Measurements from ENCODE around the gene ZNF385B. TPM values are rescaled to one million over a fixed set of nuclear protein-coding genes. Genes with fewer than 3 reads are reported as not detected.

The ZNF385B gene
- total RNA-seq, 4 donors from 2014 or later, result 1.6 to 7.4 (median 3.9) TPM; not detected in 1

DNA sequence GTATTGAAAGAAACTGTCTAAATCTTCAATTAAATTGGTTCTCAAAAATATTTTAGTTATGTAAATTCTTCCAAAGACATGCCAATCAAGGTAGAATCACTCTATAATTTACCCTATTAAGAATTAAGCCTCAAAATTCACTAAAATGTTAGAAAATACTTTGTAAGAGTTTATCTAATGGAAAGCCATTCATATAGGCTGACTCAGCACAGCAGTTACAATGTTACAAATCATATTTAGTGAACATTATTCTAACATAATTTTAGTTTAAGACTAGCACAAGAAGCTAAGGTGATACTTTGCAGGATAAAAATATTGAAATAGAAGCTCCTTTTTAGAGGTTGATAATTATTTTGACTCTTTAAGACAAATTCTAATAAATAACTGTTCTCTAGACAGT, 137.0 kb downstream of the ZNF385B start:
- no peak overlapping the region for H3K4me3 ChIP-seq
- no peaks in the 10 kb centered on the region for H3K27me3 ChIP-seq
- no peaks in the 10 kb centered on the region for H3K9me3 ChIP-seq
- TF ChIP-seq POLR2A (IDR thresholded peaks at IDR 0.05), result no peak
- TF ChIP-seq, protein P1, sequence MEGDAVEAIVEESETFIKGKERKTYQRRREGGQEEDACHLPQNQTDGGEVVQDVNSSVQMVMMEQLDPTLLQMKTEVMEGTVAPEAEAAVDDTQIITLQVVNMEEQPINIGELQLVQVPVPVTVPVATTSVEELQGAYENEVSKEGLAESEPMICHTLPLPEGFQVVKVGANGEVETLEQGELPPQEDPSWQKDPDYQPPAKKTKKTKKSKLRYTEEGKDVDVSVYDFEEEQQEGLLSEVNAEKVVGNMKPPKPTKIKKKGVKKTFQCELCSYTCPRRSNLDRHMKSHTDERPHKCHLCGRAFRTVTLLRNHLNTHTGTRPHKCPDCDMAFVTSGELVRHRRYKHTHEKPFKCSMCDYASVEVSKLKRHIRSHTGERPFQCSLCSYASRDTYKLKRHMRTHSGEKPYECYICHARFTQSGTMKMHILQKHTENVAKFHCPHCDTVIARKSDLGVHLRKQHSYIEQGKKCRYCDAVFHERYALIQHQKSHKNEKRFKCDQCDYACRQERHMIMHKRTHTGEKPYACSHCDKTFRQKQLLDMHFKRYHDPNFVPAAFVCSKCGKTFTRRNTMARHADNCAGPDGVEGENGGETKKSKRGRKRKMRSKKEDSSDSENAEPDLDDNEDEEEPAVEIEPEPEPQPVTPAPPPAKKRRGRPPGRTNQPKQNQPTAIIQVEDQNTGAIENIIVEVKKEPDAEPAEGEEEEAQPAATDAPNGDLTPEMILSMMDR (IDR thresholded peaks at IDR 0.05), result no peak
- no peaks in the 10 kb centered on the region for H3K36me3 ChIP-seq
- no peak overlapping the region for H3K27ac ChIP-seq
- no peaks in the 10 kb centered on the region for H3K4me1 ChIP-seq
- DNase-seq, result no peak

DNA sequence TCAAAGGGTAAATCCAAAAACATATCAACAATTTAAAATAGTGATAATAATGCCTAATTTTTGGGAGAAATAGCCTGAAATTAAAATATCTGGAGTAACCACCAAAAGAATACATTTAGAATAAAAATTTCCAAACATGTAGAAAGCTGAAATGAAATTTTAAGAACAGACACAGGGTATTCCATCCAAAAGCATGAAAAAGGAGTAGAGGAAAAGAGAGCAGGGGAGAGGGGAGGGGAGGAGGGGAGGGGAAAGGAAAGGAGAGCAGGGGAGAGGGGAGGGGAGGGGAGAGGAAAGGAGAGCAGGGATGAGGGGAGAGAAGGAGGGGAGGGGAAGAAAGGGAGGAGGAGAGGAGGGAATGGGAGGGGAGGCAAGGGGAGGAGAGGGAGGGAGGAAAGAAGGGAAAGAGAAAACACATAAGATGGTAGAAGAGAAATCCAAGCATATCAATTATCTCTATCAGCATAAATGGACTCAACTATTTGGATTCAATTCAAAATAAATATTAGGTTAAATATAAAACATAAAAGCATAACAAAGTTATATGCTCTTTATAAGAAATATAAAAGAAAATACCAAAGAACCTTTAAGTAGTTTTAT, 141.1 kb downstream of the ZNF385B start:
- DNase-seq, result no peak
- H3K4me1 ChIP-seq, result no peaks in the 10 kb centered on the region
- H3K27ac ChIP-seq, result no peak overlapping the region
- H3K27me3 ChIP-seq, result no peaks in the 10 kb centered on the region
- TF ChIP-seq, protein P1 (IDR thresholded peaks at IDR 0.05), result no peak
- no peak for TF ChIP-seq POLR2A (IDR thresholded peaks at IDR 0.05)
- no peak overlapping the region for H3K4me3 ChIP-seq
- H3K36me3 ChIP-seq, result no peaks in the 10 kb centered on the region
- H3K9me3 ChIP-seq, result no peaks in the 10 kb centered on the region

DNA sequence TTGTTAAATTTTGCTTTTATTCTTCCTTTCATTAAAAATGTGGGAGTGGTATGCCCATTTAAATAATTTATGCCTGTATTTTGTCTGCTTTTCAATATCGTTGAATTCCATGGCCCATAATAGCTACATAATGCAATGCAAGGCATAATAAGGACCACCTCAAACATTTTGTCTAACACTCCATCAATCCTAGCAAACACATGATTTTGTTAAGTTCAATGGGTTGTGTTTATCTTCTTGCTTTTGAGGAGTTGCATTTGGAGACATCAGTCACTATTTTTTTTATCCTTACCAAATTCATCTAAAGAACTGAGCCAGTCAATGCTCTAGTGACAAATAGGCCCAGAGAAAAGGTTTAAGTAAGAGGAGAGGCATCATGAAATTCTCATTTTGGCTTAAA, 145.5 kb downstream of the ZNF385B start:
- Histone ChIP-seq H3K4me1 (no peaks in the 10 kb centered on the region), H3K9me3 (no peaks in the 10 kb centered on the region), H3K27ac (no peak overlapping the region), H3K4me3 (no peak overlapping the region), H3K36me3 (no peaks in the 10 kb centered on the region), H3K27me3 (no peaks in the 10 kb centered on the region)
- no peak for DNase-seq
- TF ChIP-seq, protein P1 (IDR thresholded peaks at IDR 0.05), result no peak
- no peak for TF ChIP-seq POLR2A (IDR thresholded peaks at IDR 0.05)

DNA sequence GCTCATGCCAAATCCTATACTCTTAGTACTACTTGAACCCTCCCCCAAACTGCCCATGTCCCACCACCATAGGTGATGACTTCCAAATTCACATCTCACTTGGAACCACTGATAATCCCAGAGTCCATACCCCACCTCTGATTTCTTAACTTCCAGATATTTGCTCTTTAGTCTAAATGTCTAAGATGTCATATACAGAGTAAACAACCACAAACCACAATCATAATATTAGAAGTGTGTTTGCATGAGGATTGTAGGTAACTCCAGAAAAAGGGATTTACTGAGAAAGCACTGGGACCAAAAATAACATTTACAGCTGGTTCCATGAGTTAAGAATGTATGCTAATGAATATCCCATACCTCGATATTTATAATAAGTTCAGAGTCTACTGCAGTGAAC, 146.2 kb downstream of the ZNF385B start:
- Histone ChIP-seq H3K4me3 (no peak overlapping the region), H3K27me3 (no peaks in the 10 kb centered on the region), H3K9me3 (no peaks in the 10 kb centered on the region), H3K27ac (no peak overlapping the region), H3K36me3 (no peaks in the 10 kb centered on the region), H3K4me1 (no peaks in the 10 kb centered on the region)
- no peak for DNase-seq
- TF ChIP-seq, protein P1 (IDR thresholded peaks at IDR 0.05), result no peak
- TF ChIP-seq POLR2A (IDR thresholded peaks at IDR 0.05), result no peak

DNA sequence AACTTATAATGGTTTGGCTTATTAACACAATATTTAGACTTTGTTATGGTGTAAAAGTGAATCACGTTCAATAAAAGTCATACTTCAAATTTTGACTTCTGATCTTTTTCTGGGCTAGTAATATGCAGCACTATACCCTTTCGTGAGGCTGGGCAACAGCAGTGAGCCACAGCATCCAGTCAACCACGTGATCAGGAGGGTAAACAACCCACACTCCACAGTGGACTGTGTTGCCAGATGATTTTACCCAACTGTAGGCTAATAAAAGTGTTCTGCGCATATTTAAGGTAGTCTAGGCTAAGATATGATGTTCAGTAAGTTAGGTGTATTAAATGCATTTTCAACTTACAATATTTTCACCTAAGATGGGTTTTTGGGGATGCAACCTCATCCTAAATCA, 148.6 kb downstream of the ZNF385B start:
- Histone ChIP-seq H3K4me3 (no peak overlapping the region), H3K4me1 (no peaks in the 10 kb centered on the region), H3K27ac (no peak overlapping the region), H3K27me3 (no peaks in the 10 kb centered on the region), H3K36me3 (no peaks in the 10 kb centered on the region), H3K9me3 (no peaks in the 10 kb centered on the region)
- DNase-seq, result no peak
- no peak for TF ChIP-seq POLR2A (IDR thresholded peaks at IDR 0.05)

DNA sequence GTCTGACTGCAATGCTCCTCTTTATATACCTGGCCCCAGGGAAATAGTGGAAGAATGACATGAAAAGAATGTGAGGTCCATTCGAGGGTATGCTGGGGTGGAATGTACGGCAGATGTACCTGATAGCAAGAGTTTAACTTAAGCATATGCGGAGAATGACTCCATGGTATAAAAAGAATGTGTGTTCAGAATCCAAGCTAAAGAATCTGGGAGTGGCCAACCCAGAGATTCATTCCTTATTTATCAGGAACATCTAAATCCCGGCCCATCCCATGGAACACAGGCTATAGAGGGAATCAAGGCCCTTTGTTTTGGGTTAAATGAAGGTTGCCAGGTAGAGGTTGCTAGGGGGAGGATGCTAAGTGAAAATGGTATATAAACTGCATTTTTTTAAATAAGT, 150.0 kb downstream of the ZNF385B start:
- Histone ChIP-seq H3K4me3 (no peak overlapping the region), H3K4me1 (no peaks in the 10 kb centered on the region), H3K9me3 (no peaks in the 10 kb centered on the region), H3K27me3 (no peaks in the 10 kb centered on the region), H3K36me3 (no peaks in the 10 kb centered on the region), H3K27ac (no peak overlapping the region)
- no peak for DNase-seq
- TF ChIP-seq POLR2A (IDR thresholded peaks at IDR 0.05), result no peak
- TF ChIP-seq, protein P1 (IDR thresholded peaks at IDR 0.05), result no peak

Data from Peyer's patch (tissue), 4 donors.